CD4-positive, alpha-beta memory T cell (primary cell): ENCODE measurements around the gene ARHGAP19. TPM values are rescaled to one million over a fixed set of nuclear protein-coding genes. Genes with fewer than 3 reads are reported as not detected.
"Not testable (repeated sequence)": the region's sequence is repeated elsewhere in the genome, so short reads cannot be mapped to it uniquely, and the experiment has no call there.

Experiments
- CTCF ChIA-PET: fragments of 350-600 bp; sonication (Branson Sonifier 250); formaldehyde crosslinking; loops from one replicate; lab custom pipeline; 2021; ENCODE audit warnings: inconsistent platforms; ENCODE audit not compliant: partially characterized antibody; lab: Charles Lee
- POLR2A ChIA-PET: fragments of 350-600 bp; sonication (Branson Sonifier 250); formaldehyde crosslinking; loops from one replicate; lab custom pipeline; 2021; ENCODE audit not compliant: partially characterized antibody; lab: Charles Lee
- DNase-seq, 5 donors: peaks; one replicate each; pipeline versions ENCODE4 v3.0.0 to v3.0.0-alpha.2; 2020 to 2022; ENCODE audit warnings: mixed read lengths in 1 of 5
- H3K27ac ChIP-seq: one replicate; pipeline ENCODE4 v1.7.0; 2013; ENCODE audit warnings: low read depth, low read length
- H3K27me3 ChIP-seq: 2 replicates; pipeline ENCODE4 v1.7.0; 2013; ENCODE audit warnings: mild to moderate bottlenecking, low read length, moderate library complexity; ENCODE audit not compliant: insufficient read depth
- H3K36me3 ChIP-seq: 2 replicates; pipeline ENCODE4 v1.7.0; 2013; ENCODE audit warnings: mild to moderate bottlenecking, low read length, moderate library complexity; ENCODE audit not compliant: insufficient read depth
- H3K4me1 ChIP-seq: 2 replicates; pipeline ENCODE4 v1.7.0; 2013; ENCODE audit warnings: mild to moderate bottlenecking, low read length, moderate library complexity; ENCODE audit not compliant: insufficient read depth
- H3K4me3 ChIP-seq, 2 donors: one replicate each; pipeline ENCODE4 v1.7.0; 2013; ENCODE audit warnings: low read length in 2 of 2, mild to moderate bottlenecking in 1 of 2
- H3K9me3 ChIP-seq, 2 donors: one replicate each; pipeline ENCODE4 v1.7.0; 2013; ENCODE audit warnings: low read length in 2 of 2, control low read depth in 1 of 2; ENCODE audit not compliant: control insufficient read depth in 1 of 2
- H3K27ac Mint-ChIP-seq, 7 donors: one replicate each; pipeline ENCODE4 v1.8.0; 2020 to 2021; ENCODE audit warnings: mixed read lengths in 7 of 7, mild to moderate bottlenecking in 6 of 7, inconsistent platforms in 3 of 7, moderate library complexity in 3 of 7
- H3K27me3 Mint-ChIP-seq, 2 donors: one replicate each; pipeline ENCODE4 v1.8.0; 2020 to 2021; ENCODE audit warnings: mixed read lengths in 2 of 2
- H3K36me3 Mint-ChIP-seq, 2 donors: one replicate each; pipeline ENCODE4 v1.8.0; 2020 to 2021; ENCODE audit warnings: mixed read lengths in 2 of 2, inconsistent platforms in 1 of 2, mild to moderate bottlenecking in 1 of 2
- H3K4me1 Mint-ChIP-seq, 4 donors: one replicate each; pipeline ENCODE4 v1.8.0; 2020 to 2021; ENCODE audit warnings: mixed read lengths in 4 of 4, mild to moderate bottlenecking in 1 of 4
- H3K4me3 Mint-ChIP-seq, 8 donors: one replicate each; pipeline ENCODE4 v1.8.0; 2020 to 2021; ENCODE audit warnings: mixed read lengths in 8 of 8, mild to moderate bottlenecking in 7 of 8, moderate library complexity in 6 of 8, inconsistent platforms in 3 of 8
- H3K9me3 Mint-ChIP-seq, 8 donors: one replicate each; pipeline ENCODE4 v1.8.0; 2020 to 2021; ENCODE audit warnings: mixed read lengths in 8 of 8, mild to moderate bottlenecking in 5 of 8, inconsistent platforms in 3 of 8, moderate library complexity in 1 of 8
- intact Hi-C: fragments of 100-400 bp; cut with micrococcal nuclease; formaldehyde crosslinking; loops from one replicate; pipeline ENCODE4 v1.15.1; 2023
- polyA plus RNA-seq, 2 donors: library from polyadenylated mRNA; unstranded; fragments of 300-500 nt; fragmentation: Illumina TruSeq; gene quantifications; one replicate each; pipeline ENCODE4 v1.2.3, GENCODE V29; 2021
- total RNA-seq, 2 experiments: library from RNA; stranded (reverse); gene quantifications; one replicate each; pipeline ENCODE4 v1.2.3, GENCODE V29; 2021

Gene ARHGAP19
- total and polyA plus RNA-seq, 4 experiments from 2014 or later = 6.8 to 19.3 (median 13.2) TPM

- H3K36me3 ChIP-seq = no peaks in the 10 kb centered on the region
- H3K27me3 Mint-ChIP-seq = no peaks in the 10 kb centered on the region
- H3K27me3 ChIP-seq = no peaks in the 10 kb centered on the region
- H3K9me3 ChIP-seq = no peaks in the 10 kb centered on the region
- CTCF ChIA-PET = no interaction called here
- POLR2A ChIA-PET = no interaction called here
- H3K4me3 Mint-ChIP-seq = no peak overlapping the region
- intact Hi-C loops = no loop called here
- no peaks in the 10 kb centered on the region for H3K4me1 ChIP-seq
- no peaks in the 10 kb centered on the region for H3K36me3 Mint-ChIP-seq
- no peaks in the 10 kb centered on the region for H3K4me1 Mint-ChIP-seq
- no peak overlapping the region for H3K27ac Mint-ChIP-seq
- no peaks in the 10 kb centered on the region for H3K9me3 Mint-ChIP-seq
- no peak overlapping the region for H3K4me3 ChIP-seq
- no peak overlapping the region for H3K27ac ChIP-seq
- DNase-seq = no peak
Observed at GRCh38 chr10:97300980-97301379, 8.5 kb upstream of the ARHGAP19 start.

GRCh38 chr10:97298223-97298571 lies 5.8 kb upstream of the ARHGAP19 start:
- H3K27ac Mint-ChIP-seq = no peak overlapping the region
- no peaks in the 10 kb centered on the region for H3K36me3 ChIP-seq
- ChIA-PET CTCF (no interaction called here), POLR2A (interaction anchor here (0.6 kb wide), 1 partner anchor 840 kb away, joined by 3 read pairs; no protein-coding TSS in a partner anchor)
- H3K36me3 Mint-ChIP-seq = no peaks in the 10 kb centered on the region
- intact Hi-C loops = loop anchor here (10.0 kb wide), 1 partner anchor 837 kb away; the partner anchor contains the start of gene R3HCC1L
- no peaks in the 10 kb centered on the region for H3K9me3 ChIP-seq
- H3K4me3 ChIP-seq = no peak overlapping the region
- peaks cover 0 to 3% (median 0%) of the 10 kb centered on the region in 8 donors for H3K9me3 Mint-ChIP-seq
- H3K27me3 Mint-ChIP-seq = peaks cover 0 to 1% of the 10 kb centered on the region in 2 donors
- H3K4me1 ChIP-seq = no peaks in the 10 kb centered on the region
- H3K27me3 ChIP-seq = no peaks in the 10 kb centered on the region
- H3K4me1 Mint-ChIP-seq = no peaks in the 10 kb centered on the region
- no peak overlapping the region for H3K27ac ChIP-seq
- H3K4me3 Mint-ChIP-seq = no peak overlapping the region
- no peak for DNase-seq

- peaks cover 2 to 3% (median 2%) of the 10 kb centered on the region in 4 donors for H3K4me1 Mint-ChIP-seq
Observed at GRCh38 chr10:97297556-97298222, 5.3 kb upstream of the ARHGAP19 start.

GRCh38 chr10:97292862-97293198 lies 393 bp upstream of the ARHGAP19 start:
- Histone ChIP-seq H3K4me3 (no peak overlapping the region), H3K4me1 (peaks cover 11% of the 10 kb centered on the region), H3K27ac (no peak overlapping the region), H3K9me3 (no peaks in the 10 kb centered on the region), H3K27me3 (no peaks in the 10 kb centered on the region), H3K36me3 (no peaks in the 10 kb centered on the region)
- H3K27me3 Mint-ChIP-seq = peaks cover 1 to 3% of the 10 kb centered on the region in 2 donors
- peaks cover 0 to 8% of the 10 kb centered on the region in 2 donors for H3K36me3 Mint-ChIP-seq
- no peak for DNase-seq
- H3K4me1 Mint-ChIP-seq = peaks cover 8 to 25% (median 20%) of the 10 kb centered on the region in 4 donors
- H3K9me3 Mint-ChIP-seq = peaks cover 0 to 3% (median 0%) of the 10 kb centered on the region in 8 donors
- peak overlapping the region; percentile 85 to 97 (median 95) for H3K27ac Mint-ChIP-seq
- intact Hi-C loops = loop anchor here (1.0 to 10.0 kb wide), 6 partner anchors 26 to 842 kb away; partner anchors contain the start of genes EXOSC1, FRAT1, FRAT2 and MMS19
- ChIA-PET POLR2A (interaction anchor here (1.5 to 4.5 kb wide), 5 partner anchors 14 to 349 kb away, joined by 4 to 42 read pairs (median 6); partner anchors contain the start of genes FRAT1, FRAT2 and RRP12), CTCF (interaction anchor here (1.5 to 5.5 kb wide), 2 partner anchors 14 to 111 kb away, joined by 3 to 28 read pairs; no protein-coding TSS in a partner anchor)
- peak overlapping the region; percentile 90 to 99 (median 94) for H3K4me3 Mint-ChIP-seq

More at GRCh38 chr10:97297556-97298222, 5.3 kb upstream of the ARHGAP19 start:
- intact Hi-C loops = loop anchor here (10.0 kb wide), 1 partner anchor 837 kb away; the partner anchor contains the start of gene R3HCC1L
- Histone ChIP-seq H3K36me3 (no peaks in the 10 kb centered on the region), H3K9me3 (no peaks in the 10 kb centered on the region), H3K4me1 (peaks cover 2% of the 10 kb centered on the region), H3K27ac (no peak overlapping the region), H3K4me3 (no peak overlapping the region), H3K27me3 (no peaks in the 10 kb centered on the region)
- Mint-ChIP-seq H3K27me3 (peaks cover 1 to 2% of the 10 kb centered on the region in 2 donors), H3K4me3 (no peak overlapping the region), H3K27ac (no peak overlapping the region), H3K36me3 (no peaks in the 10 kb centered on the region), H3K9me3 (peaks cover 0 to 3% (median 0%) of the 10 kb centered on the region in 8 donors)
- ChIA-PET CTCF (interaction anchor here (0.7 kb wide), 1 partner anchor 40 kb away, joined by 4 read pairs; no protein-coding TSS in a partner anchor), POLR2A (interaction anchor here (0.6 kb wide), 1 partner anchor 840 kb away, joined by 3 read pairs; no protein-coding TSS in a partner anchor)
- no peak for DNase-seq

GRCh38 chr10:97291357-97292096 lies 910 bp downstream of the ARHGAP19 start:
- Histone ChIP-seq H3K4me3 (peak overlapping the region; percentile 76 to 85), H3K36me3 (peaks cover 3% of the 10 kb centered on the region), H3K27me3 (no peaks in the 10 kb centered on the region), H3K27ac (peak overlapping the region; percentile 78), H3K9me3 (no peaks in the 10 kb centered on the region), H3K4me1 (peaks cover 11% of the 10 kb centered on the region)
- peak overlapping the region; percentile 87 to 99 (median 94) for H3K4me3 Mint-ChIP-seq
- H3K36me3 Mint-ChIP-seq = peaks cover 0 to 8% of the 10 kb centered on the region in 2 donors
- ChIA-PET CTCF (interaction anchor here (1.2 to 5.5 kb wide), 5 partner anchors 13 to 112 kb away, joined by 3 to 28 read pairs (median 3); partner anchors contain the start of gene FRAT1), POLR2A (interaction anchor here (0.8 to 4.5 kb wide), 7 partner anchors 13 to 350 kb away, joined by 3 to 42 read pairs (median 5); partner anchors contain the start of genes FRAT1, FRAT2 and RRP12)
- intact Hi-C loops = loop anchor here (1.0 to 10.0 kb wide), 6 partner anchors 28 to 843 kb away; partner anchors contain the start of genes EXOSC1, FRAT1, FRAT2 and MMS19
- H3K27me3 Mint-ChIP-seq = peaks cover 1 to 3% of the 10 kb centered on the region in 2 donors
- DNase-seq = no peak
- H3K4me1 Mint-ChIP-seq = peaks cover 8 to 25% (median 20%) of the 10 kb centered on the region in 4 donors
- peaks cover 0 to 3% (median 0%) of the 10 kb centered on the region in 8 donors for H3K9me3 Mint-ChIP-seq
- H3K27ac Mint-ChIP-seq = peak overlapping the region; percentile 84 to 97 (median 88)

- ChIA-PET CTCF (interaction anchor here (1.2 to 5.5 kb wide), 3 partner anchors 12 to 28 kb away, joined by 3 to 28 read pairs (median 3); partner anchors contain the start of gene FRAT1), POLR2A (interaction anchor here (1.7 to 4.5 kb wide), 3 partner anchors 28 to 111 kb away, joined by 5 to 42 read pairs (median 28); partner anchors contain the start of genes FRAT1, FRAT2 and RRP12)
- peak overlapping the region in 2 of 7 donors; percentile 31 to 55 for H3K27ac Mint-ChIP-seq
- H3K4me1 Mint-ChIP-seq = peaks cover 8 to 25% (median 21%) of the 10 kb centered on the region in 4 donors
- H3K27me3 ChIP-seq, H3K36me3 ChIP-seq, DNase-seq, H3K36me3 Mint-ChIP-seq, H3K9me3 Mint-ChIP-seq, H3K27me3 Mint-ChIP-seq, H3K9me3 ChIP-seq, H3K4me3 ChIP-seq, H3K27ac ChIP-seq: not testable (repeated sequence)
- peak overlapping the region; percentile 41 to 97 (median 58) for H3K4me3 Mint-ChIP-seq
- H3K4me1 ChIP-seq = peaks cover 11% of the 10 kb centered on the region
- intact Hi-C loops = loop anchor here (10.0 kb wide), 1 partner anchor 844 kb away; the partner anchor contains the start of gene R3HCC1L
Observed at GRCh38 chr10:97290576-97291356, 1.7 kb downstream of the ARHGAP19 start.
